OCI-LY7 (cell line): ENCODE data around the gene ADAM15. TPM values are rescaled to one million over a fixed set of nuclear protein-coding genes. Genes with fewer than 3 reads are reported as not detected.
A peak's percentile ranks its signal among the peaks of the same experiment; 100 is the strongest.

ENCODE experiments used
- BruUV-seq: library from RNA; stranded (reverse); fragments of 400-500 nt; replicated peaks from 2 replicates; lab custom pipeline; 2021; lab: Mats Ljungman, UMichigan
- CTCF ChIA-PET: fragments of 300-600 bp; sonication (Branson Sonifier 250); formaldehyde crosslinking; loops from one replicate; lab custom pipeline; 2022; ENCODE audit warnings: antibody characterized with exemption; ENCODE audit not compliant: unreplicated experiment; lab: Charles Lee
- POLR2A ChIA-PET: fragments of 300-600 bp; sonication (Branson Sonifier 250); formaldehyde crosslinking; loops from one replicate; lab custom pipeline; 2022; ENCODE audit warnings: antibody characterized with exemption; lab: Charles Lee
- DNase-seq: peaks from one replicate; pipeline ENCODE4 v3.0.0-alpha.2; 2015; ENCODE audit warnings: low spot score
- H2AFZ ChIP-seq: fragments of 200-600 bp; sonication (generic), shearing (Covaris generic); 2 replicates; pipeline ENCODE4 v1.6.1; 2014; ENCODE audit warnings: mild to moderate bottlenecking, antibody characterized with exemption, low read length, moderate library complexity
- H3K27ac ChIP-seq: fragments of 200-600 bp; sonication (generic); 2 replicates; pipeline ENCODE4 v1.5.1; 2014; ENCODE audit warnings: mixed run types, low read depth, mild to moderate bottlenecking, moderate library complexity, low read length, inconsistent platforms; ENCODE audit not compliant: poor library complexity, severe bottlenecking
- H3K36me3 ChIP-seq: fragments of 200-600 bp; sonication (generic); 2 replicates; pipeline ENCODE4 v1.6.1; 2014; ENCODE audit warnings: mild to moderate bottlenecking, antibody characterized with exemption, low read length, moderate library complexity, mixed read lengths; ENCODE audit not compliant: insufficient read depth
- H3K4me1 ChIP-seq: fragments of 200-600 bp; sonication (generic); 2 replicates; pipeline ENCODE4 v1.5.1; 2014; ENCODE audit warnings: mild to moderate bottlenecking, low read length; ENCODE audit not compliant: insufficient read depth, poor library complexity, severe bottlenecking
- H3K4me2 ChIP-seq: fragments of 200-600 bp; sonication (generic); 2 replicates; pipeline ENCODE4 v1.6.1; 2014; ENCODE audit warnings: mild to moderate bottlenecking, low read length
- H3K4me3 ChIP-seq: fragments of 200-600 bp; sonication (generic); 2 replicates; pipeline ENCODE4 v1.5.1; 2014; ENCODE audit warnings: mild to moderate bottlenecking, low read depth, low read length; ENCODE audit not compliant: poor library complexity, severe bottlenecking
- H3K79me2 ChIP-seq: fragments of 200-600 bp; sonication (generic); 2 replicates; pipeline ENCODE4 v1.6.1; 2016; ENCODE audit warnings: low read depth, mild to moderate bottlenecking, low read length, moderate library complexity, mixed read lengths; ENCODE audit not compliant: insufficient read depth
- H3K9me2 ChIP-seq: fragments of 200-600 bp; sonication (generic); 2 replicates; pipeline ENCODE4 v1.6.1; 2016; ENCODE audit warnings: mild to moderate bottlenecking, low read length, mixed read lengths; ENCODE audit not compliant: insufficient read depth
- H3K9me3 ChIP-seq: fragments of 200-600 bp; sonication (generic); 2 replicates; pipeline ENCODE4 v1.6.1; 2014; ENCODE audit warnings: mild to moderate bottlenecking, mixed run types, low read length, mixed read lengths
- H4K20me1 ChIP-seq: fragments of 200-600 bp; sonication (generic); 2 replicates; pipeline ENCODE4 v1.6.1; 2014; ENCODE audit warnings: mild to moderate bottlenecking, antibody characterized with exemption, low read length, moderate library complexity, mixed read lengths; ENCODE audit not compliant: insufficient read depth
- EZH2phosphoT487 ChIP-seq: fragments of 200-600 bp; sonication (generic); IDR thresholded peaks from 2 replicates; pipeline ENCODE4 v1.6.1; 2018; ENCODE audit warnings: low read depth, borderline replicate concordance, mild to moderate bottlenecking, mixed run types, antibody characterized with exemption, low read length, moderate library complexity, mixed read lengths
- intact Hi-C: fragments of 100-400 bp; cut with micrococcal nuclease; formaldehyde crosslinking; loops from one replicate; pipeline ENCODE4 v1.10.0; 2022; ENCODE audit not compliant: unreplicated experiment
- total RNA-seq, 2 experiments: library from RNA; depleted of rRNA in 1 of 2; stranded (reverse); fragments of >200 nt in 1 of 2; shearing (Covaris generic) in 1 of 2; gene quantifications; 2 replicates each; pipeline ENCODE4 v1.2.3, GENCODE V29; 2014 to 2022
- TF ChIP-seq, protein P1 (sequence below): fragments of 200-600 bp; sonication (generic); conservative IDR thresholded peaks from 2 replicates; pipeline ENCODE4 v1.5.1; 2014; ENCODE audit warnings: mild to moderate bottlenecking, antibody characterized with exemption, low read length, moderate library complexity, mixed read lengths

Gene ADAM15
- total RNA-seq, 2 experiments from 2014 or later: 19.7 to 56.1 TPM

GRCh38 chr1:155085504-155086127, 34.5 kb downstream of the ADAM15 start:
- POLR2A ChIA-PET: no interaction called here
- BruUV-seq: no TSS peak
- Histone ChIP-seq H3K4me2 (peak overlapping the region; percentile 99), H3K4me1 (peaks cover 38% of the 10 kb centered on the region), H3K79me2 (no peaks in the 10 kb centered on the region), H3K27ac (peak overlapping the region; percentile 87), H3K9me3 (no peaks in the 10 kb centered on the region), H3K36me3 (no peaks in the 10 kb centered on the region), H4K20me1 (no peaks in the 10 kb centered on the region), H3K4me3 (peak overlapping the region; percentile 81), H3K9me2 (no peaks in the 10 kb centered on the region), H2AFZ (peak overlapping the region; percentile 88)
- DNase-seq: peak; percentile 67
- TF ChIP-seq, protein P1, sequence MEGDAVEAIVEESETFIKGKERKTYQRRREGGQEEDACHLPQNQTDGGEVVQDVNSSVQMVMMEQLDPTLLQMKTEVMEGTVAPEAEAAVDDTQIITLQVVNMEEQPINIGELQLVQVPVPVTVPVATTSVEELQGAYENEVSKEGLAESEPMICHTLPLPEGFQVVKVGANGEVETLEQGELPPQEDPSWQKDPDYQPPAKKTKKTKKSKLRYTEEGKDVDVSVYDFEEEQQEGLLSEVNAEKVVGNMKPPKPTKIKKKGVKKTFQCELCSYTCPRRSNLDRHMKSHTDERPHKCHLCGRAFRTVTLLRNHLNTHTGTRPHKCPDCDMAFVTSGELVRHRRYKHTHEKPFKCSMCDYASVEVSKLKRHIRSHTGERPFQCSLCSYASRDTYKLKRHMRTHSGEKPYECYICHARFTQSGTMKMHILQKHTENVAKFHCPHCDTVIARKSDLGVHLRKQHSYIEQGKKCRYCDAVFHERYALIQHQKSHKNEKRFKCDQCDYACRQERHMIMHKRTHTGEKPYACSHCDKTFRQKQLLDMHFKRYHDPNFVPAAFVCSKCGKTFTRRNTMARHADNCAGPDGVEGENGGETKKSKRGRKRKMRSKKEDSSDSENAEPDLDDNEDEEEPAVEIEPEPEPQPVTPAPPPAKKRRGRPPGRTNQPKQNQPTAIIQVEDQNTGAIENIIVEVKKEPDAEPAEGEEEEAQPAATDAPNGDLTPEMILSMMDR: no peak
- TF ChIP-seq EZH2phosphoT487: no peak
- intact Hi-C loops: loop anchor here (1.0 to 2.0 kb wide), 2 partner anchors 69 to 83 kb away; partner anchors contain the start of gene ZBTB7B
- CTCF ChIA-PET: interaction anchor here (0.6 to 1.9 kb wide), 4 partner anchors 26 to 108 kb away, joined by 7 to 11 read pairs (median 8); no protein-coding TSS in a partner anchor

DNA sequence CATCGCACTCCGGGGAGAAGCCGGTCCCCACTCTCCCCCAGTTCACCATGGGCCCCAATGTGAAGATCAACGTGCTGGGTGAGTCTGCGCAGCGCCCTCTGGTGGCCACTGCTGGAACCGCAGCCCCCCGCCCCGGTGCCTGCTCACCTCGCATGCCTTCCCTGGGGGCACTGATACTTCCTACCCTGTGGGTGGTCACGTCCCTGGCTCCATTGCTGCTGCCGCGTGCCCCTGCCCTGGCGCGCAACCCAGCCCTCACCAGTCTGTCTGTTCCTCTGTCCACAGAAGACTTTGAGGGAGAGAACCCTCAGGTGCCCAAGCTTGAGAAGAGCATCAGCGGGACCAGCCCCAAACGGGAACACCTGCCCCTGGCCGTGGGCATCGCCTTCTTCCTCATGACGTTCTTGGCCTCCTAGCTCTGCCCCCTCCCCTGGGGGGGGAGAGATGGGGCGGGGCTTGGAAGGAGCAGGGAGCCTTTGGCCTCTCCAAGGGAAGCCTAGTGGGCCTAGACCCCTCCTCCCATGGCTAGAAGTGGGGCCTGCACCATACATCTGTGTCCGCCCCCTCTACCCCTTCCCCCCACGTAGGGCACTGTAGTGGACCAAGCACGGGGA, 35.1 kb downstream of the ADAM15 start:
- H3K4me1 ChIP-seq: peaks cover 35% of the 10 kb centered on the region
- H3K4me2 ChIP-seq: peak overlapping the region; percentile 99
- H3K27ac ChIP-seq: peak overlapping the region; percentile 87
- H3K9me2 ChIP-seq: no peaks in the 10 kb centered on the region
- H2AFZ ChIP-seq: peak overlapping the region; percentile 88; the same call in 1 of the 2 replicates
- ChIA-PET POLR2A (interaction anchor here (0.6 kb wide), 1 partner anchor 179 kb away, joined by 3 read pairs; no protein-coding TSS in a partner anchor), CTCF (interaction anchor here (1.8 kb wide), 1 partner anchor 81 kb away, joined by 7 read pairs; no protein-coding TSS in a partner anchor)
- intact Hi-C loops: no loop called here
- H3K4me3 ChIP-seq: peak overlapping the region; percentile 81
- no peaks in the 10 kb centered on the region for H3K79me2 ChIP-seq
- no peaks in the 10 kb centered on the region for H3K9me3 ChIP-seq
- H4K20me1 ChIP-seq: no peaks in the 10 kb centered on the region
- no peak for TF ChIP-seq EZH2phosphoT487
- TF ChIP-seq, protein P1: peak; percentile 90
- H3K36me3 ChIP-seq: no peaks in the 10 kb centered on the region
- DNase-seq: peak; percentile 81
- no TSS peak for BruUV-seq
